Measurements from ENCODE around the gene SPHK1.

DNA sequence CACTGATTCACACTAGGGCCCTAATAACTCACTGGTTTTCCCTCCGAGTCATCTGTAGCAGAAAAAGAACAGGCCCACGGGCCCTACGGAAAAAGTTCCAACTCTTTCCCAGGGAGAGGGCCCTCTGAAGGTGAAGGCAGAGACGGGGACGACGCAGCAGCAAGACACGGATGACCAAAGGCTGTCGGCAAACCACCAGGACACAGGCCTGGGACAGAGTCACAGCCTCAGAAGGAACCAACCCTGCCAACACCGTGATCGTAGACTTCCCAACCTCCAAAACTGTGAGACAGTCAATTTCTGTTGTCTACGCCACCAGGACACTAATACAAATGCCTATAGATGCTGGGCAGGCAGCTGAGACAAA lies 5.2 kb upstream of the SPHK1 start:
- TF ChIP-seq, protein P1, sequence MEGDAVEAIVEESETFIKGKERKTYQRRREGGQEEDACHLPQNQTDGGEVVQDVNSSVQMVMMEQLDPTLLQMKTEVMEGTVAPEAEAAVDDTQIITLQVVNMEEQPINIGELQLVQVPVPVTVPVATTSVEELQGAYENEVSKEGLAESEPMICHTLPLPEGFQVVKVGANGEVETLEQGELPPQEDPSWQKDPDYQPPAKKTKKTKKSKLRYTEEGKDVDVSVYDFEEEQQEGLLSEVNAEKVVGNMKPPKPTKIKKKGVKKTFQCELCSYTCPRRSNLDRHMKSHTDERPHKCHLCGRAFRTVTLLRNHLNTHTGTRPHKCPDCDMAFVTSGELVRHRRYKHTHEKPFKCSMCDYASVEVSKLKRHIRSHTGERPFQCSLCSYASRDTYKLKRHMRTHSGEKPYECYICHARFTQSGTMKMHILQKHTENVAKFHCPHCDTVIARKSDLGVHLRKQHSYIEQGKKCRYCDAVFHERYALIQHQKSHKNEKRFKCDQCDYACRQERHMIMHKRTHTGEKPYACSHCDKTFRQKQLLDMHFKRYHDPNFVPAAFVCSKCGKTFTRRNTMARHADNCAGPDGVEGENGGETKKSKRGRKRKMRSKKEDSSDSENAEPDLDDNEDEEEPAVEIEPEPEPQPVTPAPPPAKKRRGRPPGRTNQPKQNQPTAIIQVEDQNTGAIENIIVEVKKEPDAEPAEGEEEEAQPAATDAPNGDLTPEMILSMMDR (IDR thresholded peaks at IDR 0.05): no peak
- no peak for TF ChIP-seq POLR2A (IDR thresholded peaks at IDR 0.05)
- no peak for TF ChIP-seq EP300 (IDR thresholded peaks at IDR 0.05)
- TF ChIP-seq POLR2AphosphoS5 (IDR thresholded peaks at IDR 0.05): no peak
